Frontal cortex (tissue), 4 donors: Measurements from ENCODE around the gene HOXA7. TPM values are rescaled to one million over a fixed set of nuclear protein-coding genes. Genes with fewer than 3 reads are reported as not detected.

Experiments used
- DNase-seq, 2 donors: peaks; one replicate each; pipeline ENCODE4 v3.0.0; 2012; ENCODE audit warnings: low spot score in 2 of 2
- FAIRE-seq: peaks from 2 replicates; lab custom pipeline; 2012; peaks lifted over from hg19 to GRCh38; lab: Jason Lieb, UNC
- total RNA-seq: library from RNA; depleted of rRNA; stranded (reverse); fragments of >200 nt; gene quantifications from one replicate; pipeline ENCODE4 v1.2.3, GENCODE V29; 2014
- donor health status: control.
- donor health status: control.
- donor health status: control.

The HOXA7 gene
- not detected for total RNA-seq

- no peak for FAIRE-seq
- DNase-seq, result no peak
Observed at GRCh38 chr7:27156508-27156898, at the start of gene HOXA7. Gene HOXA7, minus strand, starts transcription at chr7:27156675. Its CDS starts 130 bp downstream, at chr7:27156545.

GRCh38 chr7:27205325-27206280, 49.1 kb upstream of the HOXA7 start:
- no peak for FAIRE-seq
- no peak for DNase-seq

GRCh38 chr7:27204851-27205322, 48.4 kb upstream of the HOXA7 start:
- no peak for DNase-seq
- no peak for FAIRE-seq

- FAIRE-seq (no peak), DNase-seq (no peak)
Observed at GRCh38 chr7:27203964-27204594, 47.6 kb upstream of the HOXA7 start.

- no peak for DNase-seq
- FAIRE-seq, result no peak
Observed at GRCh38 chr7:27203365-27203953, 47.0 kb upstream of the HOXA7 start.

- no peak for DNase-seq
- no peak for FAIRE-seq
Observed at GRCh38 chr7:27202862-27203134, 46.3 kb upstream of the HOXA7 start.

GRCh38 chr7:27202018-27202861, 45.8 kb upstream of the HOXA7 start:
- no peak for DNase-seq
- FAIRE-seq, result no peak

- DNase-seq, result no peak
Observed at GRCh38 chr7:27201580-27202017, 45.1 kb upstream of the HOXA7 start.

GRCh38 chr7:27200761-27201579, 44.5 kb upstream of the HOXA7 start:
- no peak for FAIRE-seq
- no peak for DNase-seq

More at GRCh38 chr7:27201580-27202017, 45.1 kb upstream of the HOXA7 start:
- FAIRE-seq, result no peak

GRCh38 chr7:27199849-27200760, 43.6 kb upstream of the HOXA7 start, which contains the start of gene HOXA13:
Gene HOXA13, minus strand, starts transcription at chr7:27200091. Its CDS starts 14 bp downstream, at chr7:27200077.
- no peak for DNase-seq
- FAIRE-seq, result no peak

GRCh38 chr7:27198871-27199801, 42.7 kb upstream of the HOXA7 start:
- DNase-seq, result no peak
- FAIRE-seq, result no peak

- DNase-seq (no peak), FAIRE-seq (no peak)
Observed at GRCh38 chr7:27198138-27198841, 41.8 kb upstream of the HOXA7 start.

GRCh38 chr7:27197137-27198042, 40.9 kb upstream of the HOXA7 start:
- FAIRE-seq (no peak), DNase-seq (no peak)

GRCh38 chr7:27196287-27196767, 39.9 kb upstream of the HOXA7 start:
- peak; percentile 74 to 77 for DNase-seq
- peak; percentile 50 for FAIRE-seq
